HepG2 (cell line): Measurements from ENCODE around the gene SPAG5. TPM values are rescaled to one million over a fixed set of nuclear protein-coding genes. Genes with fewer than 3 reads are reported as not detected.

ENCODE experiments used
- ASH2L ChIP-seq: fragments of 300-600, 200-600 bp; sonication (generic); IDR thresholded peaks from 2 replicates; pipeline ENCODE4 v1.7.0; 2017; ENCODE audit warnings: low read depth, mild to moderate bottlenecking, moderate library complexity, mixed read lengths, low read length; ENCODE audit not compliant: insufficient read length
- ATF2 ChIP-seq: sonication (generic); formaldehyde crosslinking; IDR thresholded peaks from 2 replicates; pipeline ENCODE4 v1.4.0; 2020; ENCODE audit warnings: missing genetic modification reagents
- CCAR2 ChIP-seq: fragments of 200-400 bp; formaldehyde crosslinking; optimal IDR thresholded peaks from 2 replicates; pipeline ENCODE3; 2018; ENCODE audit warnings: low read depth, mild to moderate bottlenecking, low read length, moderate library complexity
- CHD4 ChIP-seq: fragments of 200-600 bp; sonication (generic); IDR thresholded peaks from 2 replicates; pipeline ENCODE4 v1.7.0; 2017; ENCODE audit warnings: mild to moderate bottlenecking, low read length, borderline replicate concordance
- JUN ChIP-seq: sonication (generic); formaldehyde crosslinking; IDR thresholded peaks from 2 replicates; pipeline ENCODE4 v1.4.0; 2020; ENCODE audit warnings: mild to moderate bottlenecking, missing genetic modification reagents
- KMT2B ChIP-seq: IDR thresholded peaks from 2 replicates; pipeline ENCODE4 v1.6.1; 2016; ENCODE audit warnings: missing genetic modification reagents, missing compliant biosample characterization
- MAZ ChIP-seq, 2 experiments: sonication (generic) in 1 of 2; formaldehyde crosslinking in 1 of 2; IDR thresholded peaks; 2 replicates each; pipeline versions ENCODE4 v1.5.0 to v1.6.1; 2012 to 2020; ENCODE audit warnings: low read depth in 2 of 2, mild to moderate bottlenecking in 2 of 2, borderline replicate concordance in 1 of 2, improper control_type of control experiment in 1 of 2, low read length in 1 of 2, missing genetic modification reagents in 1 of 2, moderate library complexity in 1 of 2
- NCOR1 ChIP-seq: fragments of 200-600 bp; sonication (generic); IDR thresholded peaks from 2 replicates; pipeline ENCODE4 v1.7.0; 2017; ENCODE audit warnings: antibody characterized with exemption, low read length, borderline replicate concordance
- PLRG1 ChIP-seq: fragments of 450-650 bp; conservative IDR thresholded peaks from 2 replicates; pipeline ENCODE4 v1.6.1; 2016
- RFX1 ChIP-seq: fragments of 450-650 bp; IDR thresholded peaks from 2 replicates; pipeline ENCODE4 v1.6.1; 2017
- SNAPC4 ChIP-seq: sonication (generic); formaldehyde crosslinking; IDR thresholded peaks from 2 replicates; pipeline ENCODE4 v1.4.0; 2020; ENCODE audit warnings: mild to moderate bottlenecking, missing genetic modification reagents
- SOX13 ChIP-seq, 3 experiments: fragments of 450-650 bp in 1 of 3; sonication (generic) in 1 of 3; formaldehyde crosslinking in 1 of 3; IDR thresholded peaks in 2 of 3; conservative IDR thresholded peaks in 1 of 3; 2 replicates each; pipeline versions ENCODE4 v1.5.0 to v1.6.1; 2016 to 2020; ENCODE audit warnings: antibody characterized with exemption in 1 of 3, mild to moderate bottlenecking in 1 of 3, missing compliant biosample characterization in 1 of 3, missing genetic modification reagents in 1 of 3, moderate library complexity in 1 of 3
- ZBTB43 ChIP-seq: sonication (generic); formaldehyde crosslinking; conservative IDR thresholded peaks from 2 replicates; pipeline ENCODE4 v1.4.0; 2020; ENCODE audit warnings: missing genetic modification reagents
- ZMAT3 ChIP-seq: sonication (generic); formaldehyde crosslinking; conservative IDR thresholded peaks from 2 replicates; pipeline ENCODE4 v1.7.0; 2021; ENCODE audit warnings: missing genetic modification reagents
- ZNF550 ChIP-seq: sonication (generic); formaldehyde crosslinking; IDR thresholded peaks from 2 replicates; pipeline ENCODE4 v1.4.0; 2020; ENCODE audit warnings: mild to moderate bottlenecking, missing genetic modification reagents, borderline replicate concordance
- ZNF629 ChIP-seq: sonication (generic); formaldehyde crosslinking; conservative IDR thresholded peaks from 2 replicates; pipeline ENCODE4 v1.5.0; 2020; ENCODE audit warnings: missing genetic modification reagents
- ZSCAN22 ChIP-seq: sonication (generic); formaldehyde crosslinking; IDR thresholded peaks from 2 replicates; pipeline ENCODE4 v1.4.0; 2020; ENCODE audit warnings: mild to moderate bottlenecking, missing genetic modification reagents
- polyA plus RNA-seq, 8 experiments: library from polyadenylated mRNA; depleted of rRNA in 3 of 8; stranded (reverse) in 7 of 8; unstranded in 1 of 8; fragments of >200 nt; fragmentation: Illumina TruSeq in 4 of 8; extraction: Trizol in 4 of 8; gene quantifications; 2 replicates each; pipeline versions ENCODE4 v1.2.1 to v1.2.3, GENCODE V29; 2011 to 2016; ENCODE audit warnings: low read depth in 4 of 8, missing spikeins in 1 of 8, mixed read lengths in 1 of 8; ENCODE audit not compliant: insufficient read depth in 1 of 8
- total RNA-seq, 5 experiments: library from RNA; depleted of rRNA; stranded (reverse); fragments of >200 nt; fragmentation: Illumina TruSeq; extraction: Trizol; gene quantifications; 2 replicates each; pipeline ENCODE4 v1.2.3, GENCODE V29; 2016; ENCODE audit warnings: low read depth in 1 of 5

SPAG5 gene
- total and polyA plus RNA-seq, 2 of the 13 experiments (the other 11 are each of a cell fraction or from before 2014, with no cell fraction given): 41.4 to 98.0 TPM

GRCh38 chr17:28598799-28599310, at the start of gene SPAG5 (continued):
- TF ChIP-seq ASH2L (peak; percentile 85), MAZ (IDR thresholded peaks at IDR 0.05; ENCODE audit: borderline replicate concordance, low read depth, low read length) (no peak), MAZ (CRISPR knock-in tag; IDR thresholded peaks at IDR 0.05; ENCODE audit: low read depth) (no peak), CCAR2 (no peak), ZBTB43 (CRISPR knock-in tag) (0 out of 2 replicates have a peak, but pooled peaks have one; percentile 22), PLRG1 (no peak), ZSCAN22 (no peak), SNAPC4 (CRISPR knock-in tag) (no peak), NCOR1 (no peak), RFX1 (no peak), KMT2B (CRISPR knock-in tag) (peak; percentile 61; the same call in 1 of the 2 replicates), ZNF629 (CRISPR knock-in tag) (no peak), ZNF550 (CRISPR knock-in tag) (no peak), JUN (CRISPR knock-in tag) (no peak), SOX13 (IDR thresholded peaks at IDR 0.05) (no peak), SOX13 (CRISPR knock-in tag; conservative IDR thresholded peaks at IDR 0.05 in 1 of 2, IDR thresholded peaks at IDR 0.05 in 1 of 2) (no peak), CHD4 (no peak), ATF2 (CRISPR knock-in tag) (peak; percentile 11; the same call in 1 of the 2 replicates), ZMAT3 (CRISPR knock-in tag) (peak; percentile 81)
